Hepatocyte (in vitro differentiated cells): ENCODE data around the gene COA1.
"Not testable (repeated sequence)": the region's sequence is repeated elsewhere in the genome, so short reads cannot be mapped to it uniquely, and the experiment has no call there.

Experiments
- EZH2 ChIP-seq: fragments of 200-600 bp; sonication (generic); IDR thresholded peaks from 2 replicates; pipeline ENCODE4 v1.6.1; 2016; ENCODE audit warnings: antibody characterized with exemption, mild to moderate bottlenecking, borderline replicate concordance
- TF ChIP-seq, protein P1 (sequence below): fragments of 200-600 bp; sonication (generic); IDR thresholded peaks from 2 replicates; pipeline ENCODE4 v1.5.1; 2016; ENCODE audit warnings: antibody characterized with exemption, mild to moderate bottlenecking; ENCODE audit not compliant: poor library complexity

DNA sequence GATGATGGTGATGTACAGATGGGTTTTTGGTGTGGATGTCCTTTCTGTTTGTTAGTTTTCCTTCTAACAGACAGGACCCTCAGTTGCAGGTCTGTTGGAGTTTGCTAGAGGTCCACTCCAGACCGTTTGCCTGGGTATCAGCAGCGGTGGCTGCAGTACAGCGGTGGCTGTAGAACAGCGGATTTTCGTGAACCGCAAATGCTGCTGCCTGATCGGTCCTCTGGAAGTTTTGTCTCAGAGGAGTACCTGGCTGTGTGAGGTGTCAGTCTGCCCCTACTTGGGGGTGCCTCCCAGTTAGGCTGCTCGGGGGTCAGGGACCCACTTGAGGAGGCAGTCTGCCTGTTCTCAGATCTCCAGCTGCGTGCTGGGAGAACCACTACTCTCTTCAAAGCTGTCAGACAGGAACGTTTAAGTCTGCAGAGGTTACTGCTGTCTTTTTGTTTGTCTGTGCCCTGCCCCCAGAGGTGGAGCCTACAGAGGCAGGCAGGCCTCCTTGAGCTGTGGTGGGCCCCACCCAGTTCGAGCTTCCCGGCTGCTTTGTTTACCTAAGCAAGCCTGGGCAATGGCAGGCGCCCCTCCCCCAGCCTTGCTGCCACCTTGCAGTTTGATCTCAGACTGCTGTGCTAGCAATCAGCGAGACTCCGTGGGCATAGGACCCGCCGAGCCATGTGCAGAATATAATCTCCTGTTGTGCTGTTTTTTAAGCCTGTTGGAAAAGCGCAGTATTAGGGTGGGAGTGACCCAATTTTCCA lies 49.1 kb upstream of the COA1 start:
- not testable (repeated sequence) for TF ChIP-seq EZH2
- TF ChIP-seq, protein P1, sequence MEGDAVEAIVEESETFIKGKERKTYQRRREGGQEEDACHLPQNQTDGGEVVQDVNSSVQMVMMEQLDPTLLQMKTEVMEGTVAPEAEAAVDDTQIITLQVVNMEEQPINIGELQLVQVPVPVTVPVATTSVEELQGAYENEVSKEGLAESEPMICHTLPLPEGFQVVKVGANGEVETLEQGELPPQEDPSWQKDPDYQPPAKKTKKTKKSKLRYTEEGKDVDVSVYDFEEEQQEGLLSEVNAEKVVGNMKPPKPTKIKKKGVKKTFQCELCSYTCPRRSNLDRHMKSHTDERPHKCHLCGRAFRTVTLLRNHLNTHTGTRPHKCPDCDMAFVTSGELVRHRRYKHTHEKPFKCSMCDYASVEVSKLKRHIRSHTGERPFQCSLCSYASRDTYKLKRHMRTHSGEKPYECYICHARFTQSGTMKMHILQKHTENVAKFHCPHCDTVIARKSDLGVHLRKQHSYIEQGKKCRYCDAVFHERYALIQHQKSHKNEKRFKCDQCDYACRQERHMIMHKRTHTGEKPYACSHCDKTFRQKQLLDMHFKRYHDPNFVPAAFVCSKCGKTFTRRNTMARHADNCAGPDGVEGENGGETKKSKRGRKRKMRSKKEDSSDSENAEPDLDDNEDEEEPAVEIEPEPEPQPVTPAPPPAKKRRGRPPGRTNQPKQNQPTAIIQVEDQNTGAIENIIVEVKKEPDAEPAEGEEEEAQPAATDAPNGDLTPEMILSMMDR, result not testable (repeated sequence)
